Measurements from ENCODE around the gene CD27. TPM values are rescaled to one million over a fixed set of nuclear protein-coding genes. Genes with fewer than 3 reads are reported as not detected.

CD27 gene
- total and polyA plus RNA-seq, 2 of the 8 experiments (the other 6 are each of a cell fraction or from before 2014, with no cell fraction given), result 0.28 to 0.39 TPM

- TF ChIP-seq RAD21 (IDR thresholded peaks at IDR 0.05 in 1 of 2, conservative IDR thresholded peaks at IDR 0.05 in 1 of 2; ENCODE audit: low read depth in 2 of 2, low read length in 2 of 2) (no peak), RXRA (IDR thresholded peaks at IDR 0.05; ENCODE audit: insufficient read depth, low read depth, low read length) (no peak), SIX5 (IDR thresholded peaks at IDR 0.05; ENCODE audit: low read depth, low read length) (no peak), NANOG (IDR thresholded peaks at IDR 0.05; ENCODE audit: insufficient read depth, low read depth, low read length, poor library complexity, severe bottlenecking) (no peak), JUND (IDR thresholded peaks at IDR 0.05; ENCODE audit: low read length) (no peak), ATF3 (IDR thresholded peaks at IDR 0.05; ENCODE audit: insufficient read depth, low read depth, low read length) (no peak), TBP (IDR thresholded peaks at IDR 0.05; ENCODE audit: low read depth, low read length) (no peak), SRF (IDR thresholded peaks at IDR 0.05; ENCODE audit: low read depth, low read length) (no peak), POLR2AphosphoS5 (IDR thresholded peaks at IDR 0.05; ENCODE audit: low read depth, low read length) (no peak), EZH2 (IDR thresholded peaks at IDR 0.05; ENCODE audit: low read depth, low read length, severe bottlenecking) (no peak)
- Histone ChIP-seq H2AK5ac (ENCODE audit: low read depth, low read length) (no peak overlapping the region), H3K14ac (ENCODE audit: insufficient read length) (no peak overlapping the region), H3K4ac (replicated peaks; ENCODE audit: insufficient read length, low read depth, low read length) (no peak overlapping the region), H3K79me2 (ENCODE audit: control insufficient read depth in 1 of 2, insufficient read depth in 2 of 2, low read length in 2 of 2) (no peaks in the 10 kb centered on the region), H3K36me3 (ENCODE audit: control insufficient read depth in 2 of 4, insufficient read depth in 4 of 4, low read length in 3 of 4) (peaks cover 0 to 12% (median 10%) of the 10 kb centered on the region in 4 experiments; a peak in 6 of 8 replicates), H4K8ac (ENCODE audit: extremely low read depth, insufficient read depth, low read length) (no peak overlapping the region), H4K91ac (replicated peaks; ENCODE audit: insufficient read length, low read length) (no peak overlapping the region), H3K4me1 (replicated peaks in 1 of 4; ENCODE audit: control insufficient read depth in 3 of 4, insufficient read depth in 4 of 4, low read length in 3 of 4) (peaks cover 4 to 9% (median 7%) of the 10 kb centered on the region in 4 experiments), H3K9ac (replicated peaks in 1 of 4; ENCODE audit: extremely low read depth in 1 of 4, low read depth in 3 of 4, low read length in 3 of 4) (no peak overlapping the region), H2AFZ (ENCODE audit: low read length) (no peak overlapping the region), H3K79me1 (ENCODE audit: low read depth, low read length) (no peaks in the 10 kb centered on the region), H2BK12ac (ENCODE audit: low read depth, low read length) (no peak overlapping the region), H4K5ac (ENCODE audit: insufficient read length, low read depth, low read length) (no peak overlapping the region), H2BK5ac (ENCODE audit: low read depth, low read length) (no peak overlapping the region), H3K23me2 (ENCODE audit: low read depth, low read length) (no peaks in the 10 kb centered on the region), H2BK120ac (replicated peaks; ENCODE audit: low read depth, low read length) (no peak overlapping the region), H3K27ac (ENCODE audit: low read depth, low read length) (no peak overlapping the region), H2BK20ac (ENCODE audit: low read length) (no peak overlapping the region), H3K56ac (replicated peaks; ENCODE audit: insufficient read length, low read depth, low read length) (no peak overlapping the region), H3K27me3 (replicated peaks in 1 of 4; ENCODE audit: control insufficient read depth in 3 of 4, extremely low read depth in 1 of 4, insufficient read depth in 3 of 4, low read length in 3 of 4) (no peaks in the 10 kb centered on the region), H3K4me3 (ENCODE audit: extremely low read depth in 1 of 4, insufficient read depth in 2 of 4, low read depth in 3 of 4, low read length in 4 of 4) (no peak overlapping the region), H3K23ac (ENCODE audit: insufficient read length) (no peak overlapping the region), H2BK15ac (ENCODE audit: low read length) (no peak overlapping the region), H3K4me2 (ENCODE audit: insufficient read depth in 1 of 2, low read depth in 2 of 2, low read length in 2 of 2) (no peak overlapping the region), H3K9me3 (ENCODE audit: insufficient read depth in 2 of 2, low read depth in 1 of 2, low read length in 1 of 2) (no peaks in the 10 kb centered on the region), H3K18ac (ENCODE audit: extremely low read depth, low read length) (no peak overlapping the region), H4K20me1 (replicated peaks in 1 of 2; ENCODE audit: control insufficient read depth in 1 of 2, insufficient read depth in 2 of 2, low read length in 2 of 2) (no peaks in the 10 kb centered on the region)
- CTCF ChIA-PET (ENCODE audit: partially characterized antibody), result interaction anchor here (0.7 to 10.5 kb wide), 15 partner anchors 8 to 398 kb away, joined by 3 to 202 read pairs (median 5); partner anchors contain the start of gene VAMP1
- 90% methylated on average over 12 of the region's 12 CpGs; no CpG with 5 or more reads in 1 of the 2 experiments for WGBS, 2 experiments (ENCODE audit: extremely low coverage in 1 of 2, insufficient coverage in 1 of 2, insufficient read length in 1 of 2, insufficient replicate concordance in 2 of 2, low coverage in 1 of 2, low lambda C conversion rate in 2 of 2, missing lambda C conversion rate in 1 of 2)
- FAIRE-seq (no peak), DNase-seq (ENCODE audit: low read depth in 1 of 2, low spot score in 2 of 2) (no peak)
- POLR2A ChIA-PET (ENCODE audit: partially characterized antibody), result interaction anchor here (0.6 to 8.8 kb wide), 11 partner anchors 9 to 313 kb away, joined by 3 to 78 read pairs (median 4); partner anchors contain the start of genes SCNN1A and VAMP1
These were observed 12.6 kb downstream of the CD27 start for GRCh38 chr12:6457220-6457945.
